ENCODE measurements around the gene MS4A7. TPM values are rescaled to one million over a fixed set of nuclear protein-coding genes. Genes with fewer than 3 reads are reported as not detected.
A peak's percentile ranks its signal among the peaks of the same experiment; 100 is the strongest.

Gene MS4A7
- total RNA-seq, 2 experiments from 2014 or later: 0.54 to 2.4 TPM

DNA sequence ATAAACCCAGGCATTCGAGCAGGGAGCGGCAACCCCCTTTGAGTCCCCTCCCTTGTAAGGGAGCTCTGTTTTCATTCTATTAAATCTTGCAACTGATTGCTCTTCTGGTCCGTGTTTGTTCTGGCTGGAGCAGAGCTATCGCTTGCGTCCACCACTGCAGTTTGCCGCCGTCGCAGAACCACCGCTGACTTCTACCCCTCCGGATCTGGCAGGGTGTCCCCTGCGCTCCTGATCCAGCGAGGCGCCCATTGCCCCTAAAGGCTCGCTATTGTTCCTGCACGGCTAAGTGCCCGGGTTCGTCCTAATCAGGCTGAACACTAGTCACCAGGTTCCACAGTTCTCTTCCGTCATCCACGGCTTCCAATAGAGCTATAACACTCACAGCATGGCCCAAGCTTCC, 10.4 kb upstream of the MS4A7 start:
- Histone ChIP-seq H3K9me3 (ENCODE audit: low read length) (no peaks in the 10 kb centered on the region; the same call in 1 of the 2 replicates), H3K4me1 (ENCODE audit: insufficient read depth, low read length, poor library complexity, severe bottlenecking) (peaks cover 51% of the 10 kb centered on the region), H3K4me2 (ENCODE audit: low read length) (no peak overlapping the region), H4K20me1 (ENCODE audit: insufficient read depth, low read length) (no peaks in the 10 kb centered on the region), H3K79me2 (ENCODE audit: insufficient read depth, low read depth, low read length) (no peaks in the 10 kb centered on the region), H3K36me3 (ENCODE audit: insufficient read depth, low read length) (no peaks in the 10 kb centered on the region; the same call in 1 of the 2 replicates), H3K4me3 (ENCODE audit: low read depth, low read length, poor library complexity, severe bottlenecking) (no peak overlapping the region), H3K9me2 (ENCODE audit: insufficient read depth, low read length) (no peaks in the 10 kb centered on the region), H3K27ac (ENCODE audit: low read depth, low read length, poor library complexity, severe bottlenecking) (no peak overlapping the region), H2AFZ (ENCODE audit: low read length) (peak overlapping the region; percentile 64; the same call in 1 of the 2 replicates)
- intact Hi-C loops (cut with micrococcal nuclease; ENCODE audit: unreplicated experiment): loop anchor here (1.0 kb wide), 1 partner anchor 87 kb away; the partner anchor contains the start of gene MS4A1
- TF ChIP-seq EZH2phosphoT487 (IDR thresholded peaks at IDR 0.05; ENCODE audit: borderline replicate concordance, low read depth, low read length): no peak
- TF ChIP-seq, protein P1, sequence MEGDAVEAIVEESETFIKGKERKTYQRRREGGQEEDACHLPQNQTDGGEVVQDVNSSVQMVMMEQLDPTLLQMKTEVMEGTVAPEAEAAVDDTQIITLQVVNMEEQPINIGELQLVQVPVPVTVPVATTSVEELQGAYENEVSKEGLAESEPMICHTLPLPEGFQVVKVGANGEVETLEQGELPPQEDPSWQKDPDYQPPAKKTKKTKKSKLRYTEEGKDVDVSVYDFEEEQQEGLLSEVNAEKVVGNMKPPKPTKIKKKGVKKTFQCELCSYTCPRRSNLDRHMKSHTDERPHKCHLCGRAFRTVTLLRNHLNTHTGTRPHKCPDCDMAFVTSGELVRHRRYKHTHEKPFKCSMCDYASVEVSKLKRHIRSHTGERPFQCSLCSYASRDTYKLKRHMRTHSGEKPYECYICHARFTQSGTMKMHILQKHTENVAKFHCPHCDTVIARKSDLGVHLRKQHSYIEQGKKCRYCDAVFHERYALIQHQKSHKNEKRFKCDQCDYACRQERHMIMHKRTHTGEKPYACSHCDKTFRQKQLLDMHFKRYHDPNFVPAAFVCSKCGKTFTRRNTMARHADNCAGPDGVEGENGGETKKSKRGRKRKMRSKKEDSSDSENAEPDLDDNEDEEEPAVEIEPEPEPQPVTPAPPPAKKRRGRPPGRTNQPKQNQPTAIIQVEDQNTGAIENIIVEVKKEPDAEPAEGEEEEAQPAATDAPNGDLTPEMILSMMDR (conservative IDR thresholded peaks at IDR 0.05; ENCODE audit: low read length): no peak
- no peak for DNase-seq (ENCODE audit: low spot score)
- no TSS peak for BruUV-seq (replicated peaks)
- ChIA-PET POLR2A (interaction anchor here (0.7 to 3.5 kb wide), 7 partner anchors 10 to 114 kb away, joined by 3 to 30 read pairs (median 3); partner anchors contain the start of genes MS4A1 and MS4A7), CTCF (ENCODE audit: unreplicated experiment) (interaction anchor here (1.1 kb wide), 1 partner anchor 88 kb away, joined by 3 read pairs; the partner anchor contains the start of gene MS4A1)

DNA sequence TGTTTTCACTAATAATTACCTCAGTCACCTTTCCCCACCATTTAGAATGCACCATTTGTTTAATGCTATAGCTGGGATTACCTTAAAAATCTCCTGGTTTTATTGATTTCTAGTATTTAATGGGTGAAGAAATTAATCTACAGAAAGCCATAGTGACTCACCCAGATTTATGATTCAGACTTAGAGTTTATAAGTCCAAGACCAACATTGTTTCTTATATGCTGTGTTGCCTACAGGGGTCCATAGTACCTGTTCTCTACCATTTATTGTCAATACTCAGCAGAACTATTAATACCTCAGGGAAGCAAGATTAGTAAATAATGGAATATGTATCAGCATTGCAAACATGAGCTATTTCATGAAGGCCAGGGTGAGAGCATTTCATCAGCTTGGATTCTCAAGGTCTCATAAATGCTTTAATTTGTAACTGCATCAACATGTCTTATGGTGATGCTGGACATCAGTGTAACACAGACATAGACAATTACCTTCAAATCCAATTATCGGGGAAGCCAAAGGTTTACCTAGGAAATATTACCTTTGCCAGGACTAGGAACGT, 8.0 kb upstream of the MS4A7 start:
- H4K20me1 ChIP-seq (ENCODE audit: insufficient read depth, low read length): no peaks in the 10 kb centered on the region
- H2AFZ ChIP-seq (ENCODE audit: low read length): no peak overlapping the region
- CTCF ChIA-PET (ENCODE audit: unreplicated experiment): no interaction called here
- H3K9me3 ChIP-seq (ENCODE audit: low read length): no peaks in the 10 kb centered on the region; the same call in 1 of the 2 replicates
- POLR2A ChIA-PET: interaction anchor here (0.9 to 2.6 kb wide), 6 partner anchors 19 to 113 kb away, joined by 3 to 12 read pairs (median 4); no protein-coding TSS in a partner anchor
- TF ChIP-seq EZH2phosphoT487 (IDR thresholded peaks at IDR 0.05; ENCODE audit: borderline replicate concordance, low read depth, low read length): no peak
- TF ChIP-seq, protein P1 (conservative IDR thresholded peaks at IDR 0.05; ENCODE audit: low read length): no peak
- no peaks in the 10 kb centered on the region for H3K79me2 ChIP-seq (ENCODE audit: insufficient read depth, low read depth, low read length)
- no peak for DNase-seq (ENCODE audit: low spot score)
- intact Hi-C loops (cut with micrococcal nuclease; ENCODE audit: unreplicated experiment): no loop called here
- H3K4me1 ChIP-seq (ENCODE audit: insufficient read depth, low read length, poor library complexity, severe bottlenecking): peaks cover 28% of the 10 kb centered on the region
- no TSS peak for BruUV-seq (replicated peaks)
- H3K4me2 ChIP-seq (ENCODE audit: low read length): no peak overlapping the region
- no peaks in the 10 kb centered on the region for H3K9me2 ChIP-seq (ENCODE audit: insufficient read depth, low read length)
- no peak overlapping the region for H3K27ac ChIP-seq (ENCODE audit: low read depth, low read length, poor library complexity, severe bottlenecking)
- H3K36me3 ChIP-seq (ENCODE audit: insufficient read depth, low read length): no peaks in the 10 kb centered on the region; the same call in 1 of the 2 replicates
- no peak overlapping the region for H3K4me3 ChIP-seq (ENCODE audit: low read depth, low read length, poor library complexity, severe bottlenecking)

DNA sequence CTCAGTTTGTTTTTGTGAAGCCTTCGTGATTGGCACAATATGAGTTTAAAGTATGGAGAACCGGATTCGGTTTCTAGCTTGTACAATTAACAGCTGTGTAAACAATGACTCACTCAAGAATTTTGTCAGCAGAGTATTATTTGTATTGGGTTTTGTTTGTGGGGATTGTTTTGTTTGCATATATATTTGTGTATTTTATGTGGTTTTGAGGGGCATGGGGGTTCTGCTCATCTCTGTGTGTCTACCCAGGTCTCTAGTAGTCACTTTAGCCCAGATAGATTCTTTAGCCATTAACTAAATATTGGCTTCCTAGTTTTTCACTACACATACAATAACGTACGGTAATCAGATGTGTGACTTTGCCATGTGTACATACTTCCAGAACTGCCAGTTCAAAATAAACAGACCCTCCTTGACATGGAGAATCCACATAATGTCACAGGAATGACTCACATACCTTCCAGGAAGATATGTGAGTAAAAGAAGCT, 7.5 kb upstream of the MS4A7 start:
- Histone ChIP-seq H3K4me1 (ENCODE audit: insufficient read depth, low read length, poor library complexity, severe bottlenecking) (peaks cover 23% of the 10 kb centered on the region), H3K27ac (ENCODE audit: low read depth, low read length, poor library complexity, severe bottlenecking) (no peak overlapping the region), H3K4me2 (ENCODE audit: low read length) (no peak overlapping the region), H3K36me3 (ENCODE audit: insufficient read depth, low read length) (no peaks in the 10 kb centered on the region; the same call in 1 of the 2 replicates), H3K79me2 (ENCODE audit: insufficient read depth, low read depth, low read length) (no peaks in the 10 kb centered on the region), H2AFZ (ENCODE audit: low read length) (no peak overlapping the region), H3K9me2 (ENCODE audit: insufficient read depth, low read length) (no peaks in the 10 kb centered on the region), H3K4me3 (ENCODE audit: low read depth, low read length, poor library complexity, severe bottlenecking) (no peak overlapping the region), H4K20me1 (ENCODE audit: insufficient read depth, low read length) (no peaks in the 10 kb centered on the region), H3K9me3 (ENCODE audit: low read length) (no peaks in the 10 kb centered on the region; the same call in 1 of the 2 replicates)
- intact Hi-C loops (cut with micrococcal nuclease; ENCODE audit: unreplicated experiment): no loop called here
- BruUV-seq (replicated peaks): no TSS peak
- ChIA-PET CTCF (ENCODE audit: unreplicated experiment) (no interaction called here), POLR2A (interaction anchor here (0.6 to 2.6 kb wide), 7 partner anchors 20 to 1802 kb away, joined by 3 to 12 read pairs (median 4); no protein-coding TSS in a partner anchor)
- TF ChIP-seq, protein P1 (conservative IDR thresholded peaks at IDR 0.05; ENCODE audit: low read length): no peak
- TF ChIP-seq EZH2phosphoT487 (IDR thresholded peaks at IDR 0.05; ENCODE audit: borderline replicate concordance, low read depth, low read length): no peak
- DNase-seq (ENCODE audit: low spot score): no peak

Data from OCI-LY7 (cell line).